Fibroblast of pulmonary artery (primary cell): ENCODE results near the gene FBXW4.
A peak's percentile ranks its signal among the peaks of the same experiment; 100 is the strongest.

Experiments
- DNase-seq: peaks from one replicate; pipeline ENCODE4 v3.0.0-alpha.2; 2010; ENCODE audit warnings: low read depth
- H3K4me3 ChIP-seq: replicated peaks from 2 replicates; pipeline ENCODE4 v1.5.1; 2011; ENCODE audit warnings: low read depth, mild to moderate bottlenecking, control low read depth, low read length, moderate library complexity
- CTCF ChIP-seq: IDR thresholded peaks from 2 replicates; pipeline ENCODE4 v1.5.1; 2011; ENCODE audit warnings: mild to moderate bottlenecking, control low read depth, low read length, inconsistent platforms; ENCODE audit errors: missing control alignments

Gene FBXW4

GRCh38 chr10:101611096-101611905 lies 83.7 kb downstream of the FBXW4 start:
- H3K4me3 ChIP-seq = no peak overlapping the region

GRCh38 chr10:101609481-101609880 lies 85.5 kb downstream of the FBXW4 start:
- no peak for TF ChIP-seq CTCF
- no peak for DNase-seq
- H3K4me3 ChIP-seq = no peak overlapping the region

More at GRCh38 chr10:101611096-101611905, 83.7 kb downstream of the FBXW4 start:
- peak; percentile 34 for DNase-seq
- TF ChIP-seq CTCF = no peak

GRCh38 chr10:101607124-101607523 lies 87.8 kb downstream of the FBXW4 start:
- TF ChIP-seq CTCF = no peak
- DNase-seq = no peak
- no peak overlapping the region for H3K4me3 ChIP-seq

GRCh38 chr10:101602761-101603398 lies 92.1 kb downstream of the FBXW4 start:
- no peak overlapping the region for H3K4me3 ChIP-seq
- DNase-seq = peak; percentile 77
- TF ChIP-seq CTCF = peak; percentile 95

GRCh38 chr10:101601541-101601940 lies 93.4 kb downstream of the FBXW4 start:
- TF ChIP-seq CTCF = no peak
- DNase-seq = no peak
- no peak overlapping the region for H3K4me3 ChIP-seq

- DNase-seq = no peak
- no peak overlapping the region for H3K4me3 ChIP-seq
- no peak for TF ChIP-seq CTCF
Observed at GRCh38 chr10:101597091-101597900, 97.7 kb downstream of the FBXW4 start.
